Kidney (tissue), 14 donors: ENCODE measurements around the gene KLK15. TPM values are rescaled to one million over a fixed set of nuclear protein-coding genes. Genes with fewer than 3 reads are reported as not detected.
A peak's percentile ranks its signal among the peaks of the same experiment; 100 is the strongest.

Experiments used
- DNase-seq, 5 donors: peaks; one replicate each; pipeline ENCODE4 v3.0.0-alpha.2; 2013 to 2020
- FAIRE-seq: peaks from 2 replicates; lab custom pipeline; 2012; peaks lifted over from hg19 to GRCh38; lab: Jason Lieb, UNC
- H3K27ac ChIP-seq, 2 donors: one replicate each; pipeline ENCODE4 v1.7.0; 2013; ENCODE audit warnings: low read depth in 2 of 2, low read length in 2 of 2, inconsistent platforms in 1 of 2
- H3K27me3 ChIP-seq: one replicate; pipeline ENCODE4 v1.7.1; 2013; ENCODE audit warnings: low read length, inconsistent platforms; ENCODE audit not compliant: control insufficient read depth, insufficient read depth
- H3K36me3 ChIP-seq, 3 donors: one replicate each; pipeline versions ENCODE4 v1.7.0 to v1.7.1; 2013; ENCODE audit warnings: low read length in 3 of 3, control low read depth in 1 of 3, inconsistent platforms in 1 of 3; ENCODE audit not compliant: insufficient read depth in 3 of 3, control insufficient read depth in 2 of 3
- H3K4me1 ChIP-seq, 3 donors: one replicate each; pipeline versions ENCODE4 v1.7.0 to v1.7.1; 2013; ENCODE audit warnings: low read length in 3 of 3, inconsistent platforms in 1 of 3, low read depth in 1 of 3; ENCODE audit not compliant: control insufficient read depth in 2 of 3, insufficient read depth in 2 of 3
- H3K4me3 ChIP-seq, 3 donors: one replicate each; pipeline versions ENCODE4 v1.7.0 to v1.8.1; 2013; ENCODE audit warnings: low read length in 3 of 3, control low read depth in 1 of 3, inconsistent platforms in 1 of 3
- H3K9ac ChIP-seq, 3 donors: one replicate each; pipeline versions ENCODE4 v1.7.0 to v1.7.1; 2013; ENCODE audit warnings: low read length in 3 of 3, control low read depth in 1 of 3, inconsistent platforms in 1 of 3
- H3K9me3 ChIP-seq, 3 donors: one replicate each; pipeline versions ENCODE4 v1.7.0 to v1.7.1; 2013; ENCODE audit warnings: low read length in 3 of 3, control low read depth in 1 of 3, inconsistent platforms in 1 of 3; ENCODE audit not compliant: control insufficient read depth in 2 of 3, insufficient read depth in 1 of 3
- CTCF ChIP-seq: IDR thresholded peaks from 3 replicates; pipeline ENCODE4 v1.5.1; 2012; ENCODE audit warnings: mild to moderate bottlenecking, moderate library complexity, borderline replicate concordance; ENCODE audit not compliant: insufficient read depth; ENCODE audit errors: extremely low read depth
- intact Hi-C: fragments of 100-400 bp; cut with DNase I; formaldehyde crosslinking; loops from one replicate; pipeline ENCODE4 v1.11.1; 2022
- polyA plus RNA-seq: library from polyadenylated mRNA; stranded (reverse); fragments of 350-450 nt; fragmentation: Illumina TruSeq; extraction: RNeasy Lipid Tissue Mini Kit (QIAGEN cat#74804); gene quantifications from one replicate; pipeline ENCODE4 v1.2.3, GENCODE V29; 2014; ENCODE audit warnings: low read depth, low replicate concordance; ENCODE audit not compliant: insufficient read depth
- total RNA-seq: library from RNA; stranded (reverse); fragmentation: NEBNext Ultra II Directional; extraction: Animal tissue kit (Norgen Biotek cat#: 25700); gene quantifications from one replicate; pipeline ENCODE4 v1.2.1, GENCODE V29; 2021
- donor health status: control.
- donor health status: control.
- donor health status: control.
- donor health status: control.
- donor health status: control.
- donor health status: DM: yes; HTN: yes; CAD: no.
- donor health status: Normal renal cell carcinoma (clear cell type).

KLK15 gene
- total and polyA plus RNA-seq, 2 donors from 2014 or later: 2.7 TPM; not detected in 1

GRCh38 chr19:50859849-50860248, 26.5 kb upstream of the KLK15 start:
- FAIRE-seq (no peak), DNase-seq (no peak)
- intact Hi-C loops: no loop called here
- Histone ChIP-seq H3K4me3 (no peak overlapping the region), H3K36me3 (no peaks in the 10 kb centered on the region), H3K27me3 (no peaks in the 10 kb centered on the region), H3K9ac (no peak overlapping the region), H3K4me1 (no peaks in the 10 kb centered on the region), H3K9me3 (peaks cover 0 to 8% (median 0%) of the 10 kb centered on the region in 3 donors), H3K27ac (no peak overlapping the region)
- no peak for TF ChIP-seq CTCF

DNA sequence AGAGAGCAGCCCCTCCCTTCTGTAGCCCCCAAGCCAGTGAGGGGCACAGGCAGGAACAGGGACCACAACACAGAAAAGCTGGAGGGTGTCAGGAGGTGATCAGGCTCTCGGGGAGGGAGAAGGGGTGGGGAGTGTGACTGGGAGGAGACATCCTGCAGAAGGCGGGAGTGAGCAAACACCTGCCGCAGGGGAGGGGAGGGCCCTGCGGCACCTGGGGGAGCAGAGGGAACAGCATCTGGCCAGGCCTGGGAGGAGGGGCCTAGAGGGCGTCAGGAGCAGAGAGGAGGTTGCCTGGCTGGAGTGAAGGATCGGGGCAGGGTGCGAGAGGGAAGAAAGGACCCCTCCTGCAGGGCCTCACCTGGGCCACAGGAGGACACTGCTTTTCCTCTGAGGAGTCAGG, 25.5 kb upstream of the KLK15 start:
- Histone ChIP-seq H3K27ac (no peak overlapping the region), H3K4me1 (no peaks in the 10 kb centered on the region), H3K9ac (no peak overlapping the region), H3K9me3 (peaks cover 0 to 8% (median 0%) of the 10 kb centered on the region in 3 donors), H3K27me3 (no peaks in the 10 kb centered on the region), H3K4me3 (no peak overlapping the region), H3K36me3 (no peaks in the 10 kb centered on the region)
- FAIRE-seq: no peak
- intact Hi-C loops: no loop called here
- TF ChIP-seq CTCF: no peak
- DNase-seq: peak in 2 of 5 donors; percentile 13 to 21

GRCh38 chr19:50857366-50857765, 24.0 kb upstream of the KLK15 start:
- Histone ChIP-seq H3K4me1 (no peaks in the 10 kb centered on the region), H3K27ac (no peak overlapping the region), H3K9me3 (peaks cover 0 to 8% (median 0%) of the 10 kb centered on the region in 3 donors), H3K4me3 (no peak overlapping the region), H3K9ac (no peak overlapping the region), H3K27me3 (no peaks in the 10 kb centered on the region), H3K36me3 (no peaks in the 10 kb centered on the region)
- FAIRE-seq: no peak
- intact Hi-C loops: no loop called here
- no peak for DNase-seq
- no peak for TF ChIP-seq CTCF
